Airway epithelial cell (primary cell): ENCODE results near the gene SLC46A1. TPM values are rescaled to one million over a fixed set of nuclear protein-coding genes. Genes with fewer than 3 reads are reported as not detected.

Experiments
- total RNA-seq: library from RNA; depleted of rRNA; stranded (reverse); fragments of >200 nt; gene quantifications from 2 replicates; pipeline ENCODE4 v1.2.3, GENCODE V29; 2015

Gene SLC46A1
- 2.6 and 4.8 TPM in 2 replicates for total RNA-seq

GRCh38 chr17:28405632-28406472 is at the start of gene SLC46A1:
Gene SLC46A1 (minus strand): TSS chr17:28406212. CDS start chr17:28406114, 98 bp downstream.

DNA sequence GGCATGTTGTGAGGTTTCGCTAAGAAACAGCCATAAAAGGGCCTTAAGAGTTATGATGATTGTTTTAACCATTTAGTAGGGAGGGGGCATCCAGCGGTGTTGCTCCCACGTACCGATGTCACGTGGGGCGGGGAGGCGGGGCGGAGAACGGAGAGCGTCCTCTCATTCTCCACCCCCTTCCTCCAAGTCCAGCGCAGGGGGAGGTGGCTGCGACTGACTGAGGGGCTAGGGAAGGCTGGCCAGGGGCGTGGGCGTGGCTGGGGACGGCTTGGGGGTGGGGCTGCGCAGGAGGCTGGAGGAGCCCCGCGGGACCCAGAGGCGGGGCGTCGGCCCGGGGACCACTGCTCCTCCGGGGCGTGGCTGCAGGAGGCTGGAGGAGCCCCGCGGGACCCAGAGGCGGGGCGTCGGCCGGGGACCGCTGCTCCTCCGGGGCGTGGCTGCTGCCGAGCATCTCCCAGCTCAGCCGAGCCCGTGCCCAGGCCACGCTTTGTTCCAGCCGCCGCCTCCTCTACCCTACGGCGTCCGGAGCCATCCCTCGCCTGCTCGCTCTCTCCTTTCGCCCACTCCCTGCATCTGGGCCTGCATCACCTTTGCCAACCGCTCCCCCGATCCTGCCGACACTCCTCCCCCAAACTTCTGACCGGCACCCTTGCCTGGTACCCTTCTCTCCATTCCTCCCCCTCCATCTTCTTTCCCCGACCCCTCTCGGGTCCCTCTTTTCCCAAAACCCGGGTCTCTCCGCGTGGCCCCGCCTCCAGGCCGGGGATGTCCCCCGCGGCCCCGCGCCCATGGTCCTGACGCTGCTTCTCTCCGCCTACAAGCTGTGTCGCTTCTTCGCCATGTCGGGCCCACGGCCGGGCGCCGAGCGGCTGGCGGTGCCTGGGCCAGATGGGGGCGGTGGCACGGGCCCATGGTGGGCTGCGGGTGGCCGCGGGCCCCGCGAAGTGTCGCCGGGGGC is 34.5 kb downstream of the SLC46A1 start, which contains the start of gene SARM1:
SARM1 (plus strand) TSS at position 450 of the 958 bp plus-strand sequence; CDS start at position 789, 339 bp downstream.

GRCh38 chr17:28370035-28370743 is 35.8 kb downstream of the SLC46A1 start, which contains the start of gene VTN:
Gene VTN (minus strand): TSS chr17:28370307. CDS start chr17:28370203, 104 bp downstream.

DNA sequence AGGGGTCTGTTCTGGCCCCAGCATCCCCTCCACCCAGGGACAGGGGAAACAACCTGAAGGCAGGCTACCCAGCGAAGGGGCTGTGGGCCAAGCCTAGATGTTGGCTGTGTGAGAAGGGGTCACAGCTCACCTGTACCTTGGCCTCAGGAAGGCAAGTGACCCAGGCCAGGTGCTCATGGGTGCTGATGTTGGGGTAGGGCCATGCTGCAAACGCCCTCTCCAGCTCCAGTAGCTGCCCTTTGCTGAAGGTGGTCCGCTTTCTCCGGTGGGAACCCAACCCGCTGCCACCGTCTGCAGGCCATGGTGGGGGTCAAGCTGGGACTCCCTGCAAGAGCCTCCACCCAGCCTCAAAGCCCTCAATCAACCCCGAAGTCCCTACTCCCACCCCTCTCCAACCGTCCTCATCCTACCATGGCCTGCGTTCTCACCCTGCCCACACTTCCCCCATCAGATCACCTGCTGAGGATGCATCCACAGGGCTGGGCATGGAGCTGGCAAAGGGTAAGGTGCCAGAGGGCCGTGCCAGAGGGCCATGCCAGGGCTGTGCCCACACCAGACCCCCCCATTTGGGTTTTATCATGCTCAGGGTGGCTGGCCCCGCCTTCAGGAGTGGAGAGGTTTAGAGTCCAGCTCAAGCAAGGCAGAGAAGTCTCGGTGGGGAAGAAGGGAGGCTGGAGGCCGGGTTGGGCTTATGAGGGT is 41.2 kb downstream of the SLC46A1 start, which contains the start of gene SEBOX:
SEBOX (minus strand) TSS at position 535 of the 699 bp plus-strand sequence; CDS start at position 487, 48 bp downstream.

GRCh38 chr17:28357061-28357900 is 48.7 kb downstream of the SLC46A1 start, which contains the start of gene POLDIP2:
Gene POLDIP2 (minus strand): TSS chr17:28357527. CDS start chr17:28357448, 79 bp downstream.

Other genes with a start within 250 kb of the SLC46A1 start
- gene TMEM97, start 87.0 kb downstream of the SLC46A1 start, total RNA-seq, result 17.2 and 22.9 TPM in 2 replicates
- gene IFT20, start 70.7 kb downstream of the SLC46A1 start, total RNA-seq, result 17.8 and 29.9 TPM in 2 replicates
- gene TNFAIP1, start 70.5 kb downstream of the SLC46A1 start, total RNA-seq, result 34.6 and 49.8 TPM in 2 replicates
- gene POLDIP2, start 48.7 kb downstream of the SLC46A1 start, total RNA-seq, result 89.2 and 96.0 TPM in 2 replicates
- not detected in 2 replicates for gene SEBOX, start 41.0 kb downstream of the SLC46A1 start, total RNA-seq
- not detected in 2 replicates for gene VTN, start 35.9 kb downstream of the SLC46A1 start, total RNA-seq
- 0.14 and 0.21 TPM in 2 replicates for gene SARM1, start 34.5 kb downstream of the SLC46A1 start, total RNA-seq
- gene SLC13A2, start 67.4 kb upstream of the SLC46A1 start, total RNA-seq, result not detected in 2 replicates
- gene FOXN1, start 100.1 kb upstream of the SLC46A1 start, total RNA-seq, result 2.7 and 11.1 TPM in 2 replicates
- gene UNC119, start 146.4 kb upstream of the SLC46A1 start, total RNA-seq, result 34.1 and 51.9 TPM in 2 replicates
- gene PIGS, start 165.3 kb upstream of the SLC46A1 start, total RNA-seq, result 55.8 and 60.0 TPM in 2 replicates
- gene ALDOC, start 170.7 kb upstream of the SLC46A1 start, total RNA-seq, result 109 and 131 TPM in 2 replicates
- 36.9 and 44.5 TPM in 2 replicates for gene SPAG5, start 192.8 kb upstream of the SLC46A1 start, total RNA-seq
- gene RSKR, start 208.0 kb upstream of the SLC46A1 start, total RNA-seq, result 0.84 and 4.4 TPM in 2 replicates
- 104 and 127 TPM in 2 replicates for gene BLTP2, start 238.9 kb upstream of the SLC46A1 start, total RNA-seq